Liver (tissue), 9 donors: ENCODE results near the gene ZNF185. TPM values are rescaled to one million over a fixed set of nuclear protein-coding genes. Genes with fewer than 3 reads are reported as not detected.

ENCODE experiments used
- DNase-seq: peaks from one replicate; pipeline ENCODE4 v3.0.0-alpha.2; 2017; ENCODE audit warnings: low spot score
- H3K27ac ChIP-seq, 2 donors: one replicate each; pipeline ENCODE4 v1.7.0; 2013; ENCODE audit warnings: inconsistent platforms in 2 of 2, low read length in 2 of 2, control low read depth in 1 of 2, low read depth in 1 of 2, mild to moderate bottlenecking in 1 of 2
- H3K27me3 ChIP-seq, 4 donors: one replicate each; pipeline versions ENCODE4 v1.6.1 to v1.7.0; 2013; ENCODE audit warnings: low read length in 3 of 4, inconsistent platforms in 1 of 4, mild to moderate bottlenecking in 1 of 4, moderate library complexity in 1 of 4; ENCODE audit not compliant: control insufficient read depth in 4 of 4, insufficient read depth in 4 of 4
- H3K36me3 ChIP-seq, 4 donors: one replicate each; pipeline versions ENCODE4 v1.6.1 to v1.7.0; 2013; ENCODE audit warnings: low read length in 3 of 4, mild to moderate bottlenecking in 3 of 4, low read depth in 1 of 4, moderate library complexity in 1 of 4; ENCODE audit not compliant: control insufficient read depth in 4 of 4, insufficient read depth in 3 of 4
- H3K4me1 ChIP-seq, 4 donors: one replicate each; pipeline versions ENCODE4 v1.6.1 to v1.7.0; 2013; ENCODE audit warnings: low read length in 3 of 4, mild to moderate bottlenecking in 3 of 4, moderate library complexity in 1 of 4; ENCODE audit not compliant: control insufficient read depth in 4 of 4, insufficient read depth in 4 of 4
- H3K4me3 ChIP-seq, 3 donors: one replicate each; pipeline versions ENCODE4 v1.6.1 to v1.7.0; 2013; ENCODE audit warnings: low read length in 3 of 3, control low read depth in 1 of 3, low read depth in 1 of 3, mild to moderate bottlenecking in 1 of 3
- H3K9ac ChIP-seq, 2 donors: one replicate each; pipeline ENCODE4 v1.7.0; 2013; ENCODE audit warnings: low read length in 2 of 2, mild to moderate bottlenecking in 2 of 2, moderate library complexity in 2 of 2, control low read depth in 1 of 2, low read depth in 1 of 2
- H3K9me3 ChIP-seq, 4 donors: one replicate each; pipeline versions ENCODE4 v1.6.1 to v1.7.0; 2013; ENCODE audit warnings: low read length in 3 of 4; ENCODE audit not compliant: control insufficient read depth in 4 of 4
- EGR1 ChIP-seq, 2 donors: IDR thresholded peaks; 2 replicates each; pipeline ENCODE4 v1.6.1; 2016 to 2018; ENCODE audit warnings: antibody characterized with exemption in 2 of 2, low read depth in 2 of 2
- FOXA1 ChIP-seq: IDR thresholded peaks from 2 replicates; pipeline ENCODE4 v1.6.1; 2016; ENCODE audit warnings: antibody characterized with exemption
- FOXA2 ChIP-seq: IDR thresholded peaks from 2 replicates; pipeline ENCODE4 v1.6.1; 2016; ENCODE audit warnings: antibody characterized with exemption
- GABPA ChIP-seq, 2 donors: IDR thresholded peaks in 1 of 2; conservative IDR thresholded peaks in 1 of 2; 2 replicates each; pipeline ENCODE4 v1.6.1; 2016; ENCODE audit warnings: antibody characterized with exemption in 2 of 2, mild to moderate bottlenecking in 1 of 2, moderate library complexity in 1 of 2
- HNF4G ChIP-seq: IDR thresholded peaks from 2 replicates; pipeline ENCODE4 v1.6.1; 2016; ENCODE audit warnings: antibody characterized with exemption
- JUND ChIP-seq, 2 donors: IDR thresholded peaks; 2 replicates each; pipeline ENCODE4 v1.6.1; 2016; ENCODE audit warnings: antibody characterized with exemption in 2 of 2
- MAX ChIP-seq: IDR thresholded peaks from 2 replicates; pipeline ENCODE4 v1.6.1; 2016; ENCODE audit warnings: antibody characterized with exemption
- NR2F2 ChIP-seq: IDR thresholded peaks from 2 replicates; pipeline ENCODE4 v1.6.1; 2016; ENCODE audit warnings: antibody characterized with exemption
- RAD21 ChIP-seq, 2 donors: IDR thresholded peaks; 2 replicates each; pipeline ENCODE4 v1.6.1; 2016; ENCODE audit warnings: antibody characterized with exemption in 2 of 2, mild to moderate bottlenecking in 2 of 2
- RXRA ChIP-seq, 2 donors: IDR thresholded peaks; 2 replicates each; pipeline ENCODE4 v1.6.1; 2017 to 2018; ENCODE audit warnings: antibody characterized with exemption in 2 of 2, mild to moderate bottlenecking in 1 of 2
- SP1 ChIP-seq: IDR thresholded peaks from 2 replicates; pipeline ENCODE4 v1.6.1; 2018; ENCODE audit warnings: antibody characterized with exemption, mild to moderate bottlenecking
- TAF1 ChIP-seq: conservative IDR thresholded peaks from 2 replicates; pipeline ENCODE4 v1.6.1; 2016; ENCODE audit warnings: antibody characterized with exemption, mild to moderate bottlenecking
- YY1 ChIP-seq: IDR thresholded peaks from 2 replicates; pipeline ENCODE4 v1.6.1; 2016; ENCODE audit warnings: antibody characterized with exemption, mild to moderate bottlenecking
- ZBTB33 ChIP-seq: IDR thresholded peaks from 2 replicates; pipeline ENCODE4 v1.6.1; 2016; ENCODE audit warnings: antibody characterized with exemption
- WGBS: extraction: QIAGEN DNeasy Blood & Tissue Kit; methylation state at CpG from one replicate; pipeline ENCODE4 v1.1.7; 2013; 5-methylcytosine and 5-hydroxymethylcytosine counted together
- polyA plus RNA-seq, 2 donors: library from polyadenylated mRNA; stranded (reverse) in 1 of 2; unstranded in 1 of 2; fragments of 200-250 nt in 1 of 2; fragments of >200 nt in 1 of 2; fragmentation: Nextera tagmentation in 1 of 2; extraction: Ambion mirVana in 1 of 2; gene quantifications; one replicate each; pipeline versions ENCODE4 v1.2.1 to v1.2.3, GENCODE V29; 2013 to 2015
- total RNA-seq, 2 donors: library from RNA; depleted of rRNA; stranded (reverse); fragments of >200 nt; gene quantifications; one replicate each; pipeline ENCODE4 v1.2.3, GENCODE V29; 2014
- TF ChIP-seq, protein P1 (sequence below): IDR thresholded peaks from 2 replicates; pipeline ENCODE4 v1.6.1; 2016; ENCODE audit warnings: antibody characterized with exemption
- TF ChIP-seq, protein P2 (sequence below): fragments of 150-350 bp; IDR thresholded peaks from 2 replicates; pipeline ENCODE4 v1.5.1; 2017; ENCODE audit warnings: improper control_type of control experiment, low read depth, low read length; ENCODE audit not compliant: missing input control
- donor health status: healthy.
- donor health status: healthy.
- donor health status: healthy.
- donor health status: healthy.
- donor health status: healthy.

Gene ZNF185
- total and polyA plus RNA-seq, 4 donors: 0.44 to 3.2 (median 0.94) TPM

GRCh38 chrX:152871260-152871659, 26.6 kb upstream of the ZNF185 start (continued):
- TF ChIP-seq ZBTB33 (no peak), MAX (no peak), TAF1 (no peak), SP1 (no peak), GABPA (IDR thresholded peaks at IDR 0.05 in 1 of 2, conservative IDR thresholded peaks at IDR 0.05 in 1 of 2) (no peak), EGR1 (IDR thresholded peaks at IDR 0.05; ENCODE audit: low read depth in 2 of 2) (no peak), FOXA2 (no peak), JUND (IDR thresholded peaks at IDR 0.05) (no peak), FOXA1 (no peak), RXRA (IDR thresholded peaks at IDR 0.05) (no peak)
- TF ChIP-seq, protein P1, sequence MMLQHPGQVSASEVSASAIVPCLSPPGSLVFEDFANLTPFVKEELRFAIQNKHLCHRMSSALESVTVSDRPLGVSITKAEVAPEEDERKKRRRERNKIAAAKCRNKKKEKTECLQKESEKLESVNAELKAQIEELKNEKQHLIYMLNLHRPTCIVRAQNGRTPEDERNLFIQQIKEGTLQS: no peak

- Histone ChIP-seq H3K9me3 (no peaks in the 10 kb centered on the region), H3K27me3 (no peaks in the 10 kb centered on the region), H3K4me1 (no peaks in the 10 kb centered on the region), H3K27ac (no peak overlapping the region), H3K36me3 (peaks cover under 1 to 26% (median 15%) of the 10 kb centered on the region in 4 donors), H3K4me3 (no peak overlapping the region), H3K9ac (no peak overlapping the region)
- TF ChIP-seq, protein P1: no peak
- TF ChIP-seq RAD21 (IDR thresholded peaks at IDR 0.05) (no peak), TAF1 (no peak), YY1 (no peak), GABPA (IDR thresholded peaks at IDR 0.05 in 1 of 2, conservative IDR thresholded peaks at IDR 0.05 in 1 of 2) (no peak), FOXA1 (no peak), HNF4G (no peak), NR2F2 (no peak)
- WGBS: 50% methylated on average over 2 of the region's 2 CpGs
- DNase-seq: no peak
These were observed 25.3 kb upstream of the ZNF185 start for GRCh38 chrX:152872522-152872921.

GRCh38 chrX:152873361-152873760, 24.5 kb upstream of the ZNF185 start:
- TF ChIP-seq, protein P2, sequence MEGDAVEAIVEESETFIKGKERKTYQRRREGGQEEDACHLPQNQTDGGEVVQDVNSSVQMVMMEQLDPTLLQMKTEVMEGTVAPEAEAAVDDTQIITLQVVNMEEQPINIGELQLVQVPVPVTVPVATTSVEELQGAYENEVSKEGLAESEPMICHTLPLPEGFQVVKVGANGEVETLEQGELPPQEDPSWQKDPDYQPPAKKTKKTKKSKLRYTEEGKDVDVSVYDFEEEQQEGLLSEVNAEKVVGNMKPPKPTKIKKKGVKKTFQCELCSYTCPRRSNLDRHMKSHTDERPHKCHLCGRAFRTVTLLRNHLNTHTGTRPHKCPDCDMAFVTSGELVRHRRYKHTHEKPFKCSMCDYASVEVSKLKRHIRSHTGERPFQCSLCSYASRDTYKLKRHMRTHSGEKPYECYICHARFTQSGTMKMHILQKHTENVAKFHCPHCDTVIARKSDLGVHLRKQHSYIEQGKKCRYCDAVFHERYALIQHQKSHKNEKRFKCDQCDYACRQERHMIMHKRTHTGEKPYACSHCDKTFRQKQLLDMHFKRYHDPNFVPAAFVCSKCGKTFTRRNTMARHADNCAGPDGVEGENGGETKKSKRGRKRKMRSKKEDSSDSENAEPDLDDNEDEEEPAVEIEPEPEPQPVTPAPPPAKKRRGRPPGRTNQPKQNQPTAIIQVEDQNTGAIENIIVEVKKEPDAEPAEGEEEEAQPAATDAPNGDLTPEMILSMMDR: no peak
- no peak for TF ChIP-seq RXRA (IDR thresholded peaks at IDR 0.05)
- Histone ChIP-seq H3K27me3 (no peaks in the 10 kb centered on the region), H3K9me3 (no peaks in the 10 kb centered on the region), H3K4me1 (no peaks in the 10 kb centered on the region), H3K27ac (no peak overlapping the region), H3K4me3 (no peak overlapping the region), H3K36me3 (peaks cover 0 to 22% (median 13%) of the 10 kb centered on the region in 4 donors), H3K9ac (no peak overlapping the region)
- no peak for DNase-seq
- 89% methylated on average over 2 of the region's 2 CpGs for WGBS
